Karpas-422 (cell line): ENCODE data around the gene SNED1. TPM values are rescaled to one million over a fixed set of nuclear protein-coding genes. Genes with fewer than 3 reads are reported as not detected.
A peak's percentile ranks its signal among the peaks of the same experiment; 100 is the strongest.

Source experiments
- DNase-seq: peaks from one replicate; pipeline ENCODE4 v3.0.0-alpha.2; 2015
- H2AFZ ChIP-seq: fragments of 200-600 bp; sonication (generic); 2 replicates; pipeline ENCODE4 v1.6.1; 2014; ENCODE audit warnings: antibody characterized with exemption, low read length, mixed read lengths
- H3K27ac ChIP-seq: fragments of 200-600 bp; sonication (generic); 2 replicates; pipeline ENCODE4 v1.5.1; 2014; ENCODE audit warnings: mild to moderate bottlenecking, low read length, moderate library complexity
- H3K27me3 ChIP-seq: fragments of 200-600 bp; sonication (generic); 2 replicates; pipeline ENCODE4 v1.6.1; 2014; ENCODE audit warnings: low read length, mixed read lengths
- H3K36me3 ChIP-seq: fragments of 200-600 bp; sonication (generic); 2 replicates; pipeline ENCODE4 v1.6.1; 2014; ENCODE audit warnings: low read length, mixed read lengths; ENCODE audit not compliant: insufficient read depth
- H3K4me1 ChIP-seq: fragments of 200-600 bp; sonication (generic); 2 replicates; pipeline ENCODE4 v1.6.1; 2014; ENCODE audit warnings: mild to moderate bottlenecking, low read length, mixed read lengths
- H3K4me2 ChIP-seq: fragments of 200-600 bp; sonication (generic); 2 replicates; pipeline ENCODE4 v1.6.1; 2014; ENCODE audit warnings: low read length, low read depth, mild to moderate bottlenecking; ENCODE audit not compliant: poor library complexity, severe bottlenecking
- H3K4me3 ChIP-seq: fragments of 200-600 bp; sonication (generic); 2 replicates; pipeline ENCODE4 v1.5.1; 2014; ENCODE audit warnings: mild to moderate bottlenecking, antibody characterized with exemption, low read length, mixed read lengths
- H3K79me2 ChIP-seq: fragments of 200-600 bp; sonication (generic); 2 replicates; pipeline ENCODE4 v1.6.1; 2014; ENCODE audit warnings: mild to moderate bottlenecking, low read length, mixed read lengths
- H3K9ac ChIP-seq: fragments of 200-600 bp; sonication (generic); 2 replicates; pipeline ENCODE4 v1.6.0; 2014; ENCODE audit warnings: low read length
- H3K9me2 ChIP-seq: fragments of 200-600 bp; sonication (generic), shearing (Covaris generic); replicated peaks from 2 replicates; pipeline ENCODE4 v1.6.0; 2014; ENCODE audit warnings: mild to moderate bottlenecking, low read length, moderate library complexity; ENCODE audit not compliant: insufficient read depth
- H3K9me3 ChIP-seq: fragments of 300-700, 200-600 bp; sonication (generic); 2 replicates; pipeline ENCODE4 v1.6.1; 2014; ENCODE audit warnings: low read length, mixed read lengths
- H4K20me1 ChIP-seq: fragments of 200-600 bp; sonication (generic); 2 replicates; pipeline ENCODE4 v1.6.1; 2014; ENCODE audit warnings: mild to moderate bottlenecking, antibody characterized with exemption, low read length, low read depth; ENCODE audit not compliant: insufficient read depth
- total RNA-seq: library from RNA; depleted of rRNA; stranded (reverse); fragments of >200 nt; shearing (Covaris generic); gene quantifications from 2 replicates; pipeline ENCODE4 v1.2.3, GENCODE V29; 2014; ENCODE audit warnings: low replicate concordance

SNED1 gene
- total RNA-seq, 1 experiment from 2014 or later = 1.9 TPM

- Histone ChIP-seq H3K4me3 (no peak overlapping the region), H4K20me1 (no peaks in the 10 kb centered on the region), H3K27ac (no peak overlapping the region), H3K4me2 (no peak overlapping the region), H3K4me1 (peaks cover 8% of the 10 kb centered on the region), H3K9ac (no peak overlapping the region), H3K79me2 (no peaks in the 10 kb centered on the region), H2AFZ (no peak overlapping the region), H3K27me3 (no peaks in the 10 kb centered on the region), H3K9me2 (no peaks in the 10 kb centered on the region), H3K36me3 (no peaks in the 10 kb centered on the region), H3K9me3 (no peaks in the 10 kb centered on the region; the same call in 1 of the 2 replicates)
- DNase-seq = no peak
Measured at GRCh38 chr2:241009601-241010530, 11.4 kb downstream of the SNED1 start.

- Histone ChIP-seq H3K27ac (peak overlapping the region; percentile 37; the same call in 1 of the 2 replicates), H3K4me1 (peaks cover 8% of the 10 kb centered on the region), H3K9ac (no peak overlapping the region)
Measured at GRCh38 chr2:241010531-241011295, 12.3 kb downstream of the SNED1 start.

DNA sequence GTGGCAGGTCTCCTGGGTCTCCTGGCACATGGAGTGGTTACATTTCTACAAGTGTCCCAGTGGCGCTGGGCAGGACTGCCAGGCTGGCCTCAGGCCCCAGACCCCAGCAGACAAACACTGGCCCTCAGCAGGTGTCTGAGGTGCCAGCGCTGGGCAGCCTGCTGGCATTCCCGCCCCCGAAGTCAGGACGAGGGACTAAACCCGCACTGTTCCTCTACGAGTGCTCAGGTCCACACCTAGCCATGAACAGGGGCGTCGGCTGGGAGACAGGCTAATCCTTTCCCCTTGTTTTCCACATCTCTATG lies 12.8 kb downstream of the SNED1 start:
- Histone ChIP-seq H2AFZ (no peak overlapping the region), H3K4me1 (peaks cover 8% of the 10 kb centered on the region), H3K27ac (peak overlapping the region; percentile 37; the same call in 1 of the 2 replicates), H3K4me2 (no peak overlapping the region), H3K79me2 (no peaks in the 10 kb centered on the region), H3K9ac (no peak overlapping the region), H3K9me2 (no peaks in the 10 kb centered on the region), H3K27me3 (no peaks in the 10 kb centered on the region), H3K9me3 (no peaks in the 10 kb centered on the region), H4K20me1 (no peaks in the 10 kb centered on the region), H3K36me3 (no peaks in the 10 kb centered on the region), H3K4me3 (no peak overlapping the region)
- DNase-seq = no peak

More at GRCh38 chr2:241010531-241011295, 12.3 kb downstream of the SNED1 start:
- no peaks in the 10 kb centered on the region for H3K9me2 ChIP-seq
- no peaks in the 10 kb centered on the region for H3K36me3 ChIP-seq
- H4K20me1 ChIP-seq = no peaks in the 10 kb centered on the region
- H3K27me3 ChIP-seq = no peaks in the 10 kb centered on the region
- H3K4me3 ChIP-seq = no peak overlapping the region
- no peak for DNase-seq
- H3K9me3 ChIP-seq = no peaks in the 10 kb centered on the region; the same call in 1 of the 2 replicates
- no peak overlapping the region for H3K4me2 ChIP-seq
- no peaks in the 10 kb centered on the region for H3K79me2 ChIP-seq
- no peak overlapping the region for H2AFZ ChIP-seq

DNA sequence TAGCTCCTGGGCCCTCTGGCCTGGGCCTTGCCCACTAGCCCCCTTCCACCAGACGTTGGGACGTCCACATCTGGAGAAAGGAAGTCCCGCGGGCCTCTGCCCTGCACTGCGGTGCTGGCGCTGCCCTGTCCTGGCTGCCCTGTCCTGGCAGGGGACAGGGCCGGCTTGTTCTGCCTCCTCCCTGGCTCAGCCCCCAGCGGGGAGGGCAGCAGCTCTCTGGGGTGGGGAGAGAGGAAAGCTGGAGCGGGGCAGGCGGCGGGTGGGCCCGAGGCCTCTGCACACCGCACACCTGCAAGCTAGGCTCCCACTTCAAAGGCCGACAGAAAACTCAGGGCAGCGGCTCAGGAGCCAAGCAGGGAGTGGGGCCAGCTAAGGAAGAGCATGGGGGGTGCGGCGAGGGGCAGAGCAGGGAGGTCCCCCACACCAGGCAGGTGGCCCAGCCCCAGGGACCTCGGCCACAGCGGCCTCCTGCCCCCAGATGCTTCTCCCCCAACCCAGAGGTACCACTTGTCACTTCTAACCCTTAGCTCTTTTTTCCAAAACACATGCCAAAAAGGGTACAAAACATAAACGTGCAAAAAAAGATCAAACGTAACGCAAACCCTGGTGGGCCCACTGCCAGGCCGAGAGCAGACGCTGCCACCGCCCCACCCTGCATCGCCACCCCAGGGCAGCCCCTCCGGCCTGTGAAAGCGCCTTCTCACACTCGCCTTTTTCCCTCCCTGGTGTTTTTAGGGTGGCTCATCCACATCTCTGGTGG lies 13.5 kb downstream of the SNED1 start:
- no peak overlapping the region for H3K4me2 ChIP-seq
- no peak overlapping the region for H3K27ac ChIP-seq
- DNase-seq = no peak
- no peak overlapping the region for H3K4me3 ChIP-seq
- H3K4me1 ChIP-seq = peaks cover 8% of the 10 kb centered on the region
- H3K27me3 ChIP-seq = no peaks in the 10 kb centered on the region
- H2AFZ ChIP-seq = no peak overlapping the region
- H3K9me2 ChIP-seq = no peaks in the 10 kb centered on the region
- no peaks in the 10 kb centered on the region for H3K9me3 ChIP-seq
- H3K9ac ChIP-seq = no peak overlapping the region
- H4K20me1 ChIP-seq = no peaks in the 10 kb centered on the region
- H3K79me2 ChIP-seq = no peaks in the 10 kb centered on the region
- H3K36me3 ChIP-seq = no peaks in the 10 kb centered on the region

GRCh38 chr2:241014224-241014623 lies 15.8 kb downstream of the SNED1 start:
- Histone ChIP-seq H3K27ac (no peak overlapping the region), H3K4me2 (no peak overlapping the region), H3K9ac (no peak overlapping the region), H2AFZ (no peak overlapping the region), H3K27me3 (no peaks in the 10 kb centered on the region), H3K9me3 (no peaks in the 10 kb centered on the region), H3K4me1 (peaks cover 8% of the 10 kb centered on the region), H3K4me3 (no peak overlapping the region), H3K36me3 (no peaks in the 10 kb centered on the region), H4K20me1 (no peaks in the 10 kb centered on the region), H3K9me2 (no peaks in the 10 kb centered on the region), H3K79me2 (no peaks in the 10 kb centered on the region)
- DNase-seq = no peak

DNA sequence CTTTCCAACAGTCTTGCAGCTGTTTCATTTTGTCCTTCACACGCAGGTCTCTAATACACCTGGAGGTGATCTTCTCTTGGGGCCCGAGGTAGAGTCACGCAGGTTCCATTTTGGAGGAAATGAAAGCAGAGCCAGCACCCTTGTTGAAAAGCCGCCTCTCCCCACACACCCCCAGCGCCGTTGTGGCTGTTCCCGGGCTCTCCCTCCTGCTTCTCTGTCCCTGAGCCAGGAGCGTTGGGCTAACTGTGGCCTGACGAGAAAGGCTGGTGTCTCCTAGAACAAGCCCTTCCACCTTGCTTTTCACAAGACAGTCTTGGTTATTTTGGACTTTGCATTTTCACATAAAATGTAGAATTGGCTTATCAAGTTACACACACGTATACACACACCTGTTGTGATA lies 16.3 kb downstream of the SNED1 start:
- Histone ChIP-seq H3K4me1 (peaks cover 8% of the 10 kb centered on the region), H4K20me1 (no peaks in the 10 kb centered on the region), H3K79me2 (no peaks in the 10 kb centered on the region), H3K9me3 (no peaks in the 10 kb centered on the region), H3K27ac (no peak overlapping the region), H3K9me2 (no peaks in the 10 kb centered on the region), H2AFZ (no peak overlapping the region), H3K4me2 (no peak overlapping the region), H3K36me3 (no peaks in the 10 kb centered on the region), H3K27me3 (no peaks in the 10 kb centered on the region), H3K4me3 (no peak overlapping the region), H3K9ac (no peak overlapping the region)
- no peak for DNase-seq

GRCh38 chr2:241015439-241015838 lies 17.0 kb downstream of the SNED1 start:
- DNase-seq = no peak
- Histone ChIP-seq H3K27ac (no peak overlapping the region), H3K79me2 (no peaks in the 10 kb centered on the region), H3K4me1 (peaks cover 4% of the 10 kb centered on the region), H3K4me3 (no peak overlapping the region), H3K4me2 (no peak overlapping the region), H4K20me1 (no peaks in the 10 kb centered on the region), H3K9me2 (no peaks in the 10 kb centered on the region), H3K9ac (no peak overlapping the region), H2AFZ (no peak overlapping the region), H3K36me3 (no peaks in the 10 kb centered on the region), H3K9me3 (no peaks in the 10 kb centered on the region), H3K27me3 (no peaks in the 10 kb centered on the region)
